Measurements from ENCODE around the gene CFAP61. TPM values are rescaled to one million over a fixed set of nuclear protein-coding genes. Genes with fewer than 3 reads are reported as not detected.

The CFAP61 gene
- total RNA-seq, 1 donor from 2014 or later, result 0.26 TPM

DNA sequence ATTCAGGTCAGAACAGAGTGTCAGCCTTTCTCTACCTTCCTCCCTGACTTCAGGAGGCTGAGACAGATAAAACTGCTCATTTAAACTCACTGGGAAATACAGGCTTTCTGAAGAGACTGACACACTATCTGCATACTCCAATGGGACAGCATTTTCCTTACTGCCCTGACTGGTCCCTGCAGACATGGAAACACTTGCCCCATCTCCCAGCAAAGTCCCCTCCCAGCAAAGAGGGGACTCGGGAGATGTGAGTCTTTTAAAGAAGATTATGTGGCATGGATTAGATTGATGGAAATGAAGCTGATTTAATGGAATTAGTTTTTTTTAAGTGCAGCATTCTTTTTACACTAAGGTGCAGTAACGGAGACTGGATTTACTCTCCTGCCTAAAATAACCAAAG is 90.8 kb downstream of the CFAP61 start:
- H3K36me3 ChIP-seq (ENCODE audit: control insufficient read depth, insufficient read depth, low read length), result no peaks in the 10 kb centered on the region
- FAIRE-seq (no peak), DNase-seq (ENCODE audit: low read depth) (no peak)
- no peak overlapping the region for H3K4me3 ChIP-seq (ENCODE audit: low read depth, low read length)
- TF ChIP-seq, protein P1, sequence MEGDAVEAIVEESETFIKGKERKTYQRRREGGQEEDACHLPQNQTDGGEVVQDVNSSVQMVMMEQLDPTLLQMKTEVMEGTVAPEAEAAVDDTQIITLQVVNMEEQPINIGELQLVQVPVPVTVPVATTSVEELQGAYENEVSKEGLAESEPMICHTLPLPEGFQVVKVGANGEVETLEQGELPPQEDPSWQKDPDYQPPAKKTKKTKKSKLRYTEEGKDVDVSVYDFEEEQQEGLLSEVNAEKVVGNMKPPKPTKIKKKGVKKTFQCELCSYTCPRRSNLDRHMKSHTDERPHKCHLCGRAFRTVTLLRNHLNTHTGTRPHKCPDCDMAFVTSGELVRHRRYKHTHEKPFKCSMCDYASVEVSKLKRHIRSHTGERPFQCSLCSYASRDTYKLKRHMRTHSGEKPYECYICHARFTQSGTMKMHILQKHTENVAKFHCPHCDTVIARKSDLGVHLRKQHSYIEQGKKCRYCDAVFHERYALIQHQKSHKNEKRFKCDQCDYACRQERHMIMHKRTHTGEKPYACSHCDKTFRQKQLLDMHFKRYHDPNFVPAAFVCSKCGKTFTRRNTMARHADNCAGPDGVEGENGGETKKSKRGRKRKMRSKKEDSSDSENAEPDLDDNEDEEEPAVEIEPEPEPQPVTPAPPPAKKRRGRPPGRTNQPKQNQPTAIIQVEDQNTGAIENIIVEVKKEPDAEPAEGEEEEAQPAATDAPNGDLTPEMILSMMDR (IDR thresholded peaks at IDR 0.05; ENCODE audit: insufficient read depth, low read length, severe bottlenecking), result no peak
- H3K27me3 ChIP-seq (ENCODE audit: control insufficient read depth, insufficient read depth, low read length), result no peaks in the 10 kb centered on the region

DNA sequence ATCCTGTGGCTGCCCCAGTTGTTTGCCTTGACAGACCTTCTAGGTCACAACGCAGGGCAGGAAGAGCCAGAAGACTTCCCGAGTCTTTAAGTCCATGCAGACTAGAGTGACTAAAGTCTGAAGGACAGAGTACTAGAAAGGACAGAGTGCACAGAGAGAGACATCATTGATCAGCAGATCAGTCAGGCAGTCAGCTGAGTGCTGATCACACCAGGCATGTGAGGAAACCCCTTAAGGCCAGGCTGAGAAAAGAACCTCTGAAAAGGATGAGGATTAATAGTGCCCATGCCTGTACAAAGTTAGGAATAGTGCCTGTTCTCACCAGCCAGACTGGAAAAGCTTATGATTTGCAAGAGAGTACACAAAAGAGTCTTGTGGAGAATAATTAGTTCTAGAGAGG is 91.3 kb downstream of the CFAP61 start:
- Histone ChIP-seq H3K36me3 (ENCODE audit: control insufficient read depth, insufficient read depth, low read length) (no peaks in the 10 kb centered on the region), H3K4me3 (ENCODE audit: low read depth, low read length) (no peak overlapping the region), H3K27me3 (ENCODE audit: control insufficient read depth, insufficient read depth, low read length) (no peaks in the 10 kb centered on the region)
- TF ChIP-seq, protein P1 (IDR thresholded peaks at IDR 0.05; ENCODE audit: insufficient read depth, low read length, severe bottlenecking), result no peak
- DNase-seq (ENCODE audit: low read depth) (no peak), FAIRE-seq (no peak)

DNA sequence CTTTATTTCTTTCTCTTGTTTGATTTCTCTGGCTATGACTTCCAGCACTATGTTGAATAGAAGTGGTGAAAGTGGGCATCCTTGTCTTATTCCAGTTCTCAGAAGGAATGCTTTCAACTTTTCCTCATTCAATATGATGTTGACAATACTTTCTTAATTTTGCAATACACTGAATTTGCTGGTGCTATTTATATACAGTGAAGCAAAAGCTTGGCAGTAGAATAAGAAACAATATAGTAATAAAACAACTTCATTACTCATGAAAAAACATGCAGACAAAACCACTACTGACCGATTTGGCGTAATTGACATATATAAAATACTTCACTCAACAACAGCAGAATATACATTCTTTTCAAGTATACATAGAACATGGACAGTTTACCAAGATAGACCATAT is 96.4 kb downstream of the CFAP61 start:
- no peak overlapping the region for H3K4me3 ChIP-seq (ENCODE audit: low read depth, low read length)
- no peak for FAIRE-seq
- no peaks in the 10 kb centered on the region for H3K27me3 ChIP-seq (ENCODE audit: control insufficient read depth, insufficient read depth, low read length)
- TF ChIP-seq, protein P1 (IDR thresholded peaks at IDR 0.05; ENCODE audit: insufficient read depth, low read length, severe bottlenecking), result no peak
- H3K36me3 ChIP-seq (ENCODE audit: control insufficient read depth, insufficient read depth, low read length), result no peaks in the 10 kb centered on the region
- DNase-seq (ENCODE audit: low read depth), result no peak

DNA sequence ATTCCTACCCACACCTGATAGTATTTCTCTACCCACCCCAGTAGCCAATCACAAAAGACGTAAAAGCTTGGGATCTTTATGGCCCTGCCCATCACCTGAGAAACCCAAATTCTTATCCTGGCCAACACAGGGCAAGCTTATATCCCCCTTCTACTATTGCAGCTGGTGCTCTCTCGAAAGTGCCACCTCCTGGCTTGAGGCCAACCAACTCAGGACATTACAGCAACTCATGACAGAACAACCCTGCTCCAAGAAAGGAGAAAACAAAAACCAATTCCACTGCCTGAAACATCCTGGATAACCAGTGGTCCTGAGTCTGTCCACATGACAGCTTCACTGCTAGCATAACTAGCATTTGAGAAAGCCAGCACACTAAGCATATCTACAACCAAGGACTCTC is 97.9 kb downstream of the CFAP61 start:
- FAIRE-seq (no peak), DNase-seq (ENCODE audit: low read depth) (no peak)
- H3K36me3 ChIP-seq (ENCODE audit: control insufficient read depth, insufficient read depth, low read length), result no peaks in the 10 kb centered on the region
- H3K4me3 ChIP-seq (ENCODE audit: low read depth, low read length), result no peak overlapping the region
- no peaks in the 10 kb centered on the region for H3K27me3 ChIP-seq (ENCODE audit: control insufficient read depth, insufficient read depth, low read length)
- TF ChIP-seq, protein P1 (IDR thresholded peaks at IDR 0.05; ENCODE audit: insufficient read depth, low read length, severe bottlenecking), result no peak

DNA sequence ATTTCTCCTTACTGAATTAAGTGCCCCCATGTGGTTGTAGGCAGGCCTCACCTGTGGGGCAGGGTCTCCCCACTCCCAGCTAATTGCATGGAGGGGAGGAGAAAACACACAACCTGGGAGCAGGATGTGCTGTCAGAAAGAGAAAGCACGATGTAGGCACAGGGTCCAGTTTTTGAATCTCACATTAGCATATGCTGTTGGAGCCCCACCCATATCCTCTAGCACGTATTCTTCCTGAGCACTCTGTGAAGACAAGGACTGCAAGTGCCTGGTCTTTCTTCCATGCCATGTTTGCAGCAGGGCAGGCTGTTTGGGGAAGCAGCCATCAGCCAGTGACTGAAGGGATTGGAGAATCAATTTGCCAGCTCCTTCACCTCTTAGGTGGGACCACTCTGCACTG is 108.2 kb downstream of the CFAP61 start:
- H3K36me3 ChIP-seq (ENCODE audit: control insufficient read depth, insufficient read depth, low read length), result no peaks in the 10 kb centered on the region
- FAIRE-seq (no peak), DNase-seq (ENCODE audit: low read depth) (no peak)
- H3K27me3 ChIP-seq (ENCODE audit: control insufficient read depth, insufficient read depth, low read length), result no peaks in the 10 kb centered on the region
- H3K4me3 ChIP-seq (ENCODE audit: low read depth, low read length), result no peak overlapping the region
- TF ChIP-seq, protein P1 (IDR thresholded peaks at IDR 0.05; ENCODE audit: insufficient read depth, low read length, severe bottlenecking), result no peak

DNA sequence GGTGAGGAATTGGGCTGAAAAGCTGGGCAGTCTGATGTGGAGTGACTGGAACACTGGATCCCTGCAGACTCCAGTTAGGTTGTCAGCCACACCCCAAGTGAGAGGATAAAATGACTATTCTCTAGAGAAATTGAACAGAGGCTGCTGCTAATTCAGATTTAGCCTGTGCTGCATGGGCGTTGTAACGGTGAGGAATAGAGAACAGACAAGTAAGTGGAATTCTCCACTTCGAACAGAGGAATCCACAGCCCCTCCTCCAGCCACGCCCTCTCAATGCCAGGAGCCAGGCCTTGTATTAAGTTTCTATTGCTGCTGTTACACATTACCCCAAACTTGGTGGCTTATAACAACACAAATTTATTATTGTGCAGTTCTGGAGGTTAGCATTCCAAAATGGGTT is 109.3 kb downstream of the CFAP61 start:
- Histone ChIP-seq H3K4me3 (ENCODE audit: low read depth, low read length) (no peak overlapping the region), H3K27me3 (ENCODE audit: control insufficient read depth, insufficient read depth, low read length) (no peaks in the 10 kb centered on the region), H3K36me3 (ENCODE audit: control insufficient read depth, insufficient read depth, low read length) (no peaks in the 10 kb centered on the region)
- no peak for DNase-seq (ENCODE audit: low read depth)
- no peak for FAIRE-seq
- TF ChIP-seq, protein P1 (IDR thresholded peaks at IDR 0.05; ENCODE audit: insufficient read depth, low read length, severe bottlenecking), result no peak

All from bronchial epithelial cell (primary cell).